Panc1 (cell line): Measurements from ENCODE around the gene KBTBD6. TPM values are rescaled to one million over a fixed set of nuclear protein-coding genes. Genes with fewer than 3 reads are reported as not detected.
A peak's percentile ranks its signal among the peaks of the same experiment; 100 is the strongest.
"Not testable (repeated sequence)": the region's sequence is repeated elsewhere in the genome, so short reads cannot be mapped to it uniquely, and the experiment has no call there.

Source experiments
- ATAC-seq: fragments of 200-7000 bp; cut with Tn5 transposase; 2 replicates; pipeline ENCODE4 v1.9.1; 2020; ENCODE audit warnings: mild to moderate bottlenecking, moderate library complexity
- BruUV-seq: library from RNA; stranded (reverse); fragments of 400-500 nt; replicated peaks from 2 replicates; lab custom pipeline; 2021; lab: Mats Ljungman, UMichigan
- CTCF ChIA-PET: fragments of 300-600 bp; sonication (Branson Sonifier 250); formaldehyde crosslinking; loops from one replicate; lab custom pipeline; 2022; ENCODE audit warnings: antibody characterized with exemption; lab: Charles Lee
- POLR2A ChIA-PET: fragments of 300-600 bp; sonication (Branson Sonifier 250); formaldehyde crosslinking; loops from one replicate; lab custom pipeline; 2022; ENCODE audit warnings: antibody characterized with exemption; lab: Charles Lee
- DNase-seq: peaks from one replicate; pipeline ENCODE4 v3.0.0-alpha.2; 2010; ENCODE audit warnings: low read depth, low spot score
- H3K27ac ChIP-seq: 2 replicates; pipeline ENCODE4 v1.5.1; 2011; ENCODE audit warnings: mild to moderate bottlenecking, low read length, inconsistent platforms
- H3K27me3 ChIP-seq: fragments of 200-500 bp; sonication (Bioruptor generic); 2 replicates; pipeline ENCODE4 v1.6.0; 2014; ENCODE audit warnings: low read length, inconsistent platforms; ENCODE audit not compliant: control insufficient read depth, insufficient read depth
- H3K36me3 ChIP-seq: fragments of 200-500 bp; sonication (Bioruptor generic); 2 replicates; pipeline ENCODE4 v1.5.1; 2014; ENCODE audit warnings: inconsistent platforms, mild to moderate bottlenecking, low read length, moderate library complexity; ENCODE audit not compliant: control insufficient read depth, insufficient read depth
- H3K4me1 ChIP-seq: 2 replicates; pipeline ENCODE4 v1.5.1; 2011; ENCODE audit warnings: inconsistent platforms, mild to moderate bottlenecking, low read length, moderate library complexity; ENCODE audit not compliant: control insufficient read depth, insufficient read depth
- H3K4me3 ChIP-seq, 2 experiments: 2 replicates each; pipeline ENCODE4 v1.5.1; 2011 to 2012; ENCODE audit warnings: low read depth in 2 of 2, low read length in 2 of 2, mild to moderate bottlenecking in 2 of 2, inconsistent platforms in 1 of 2, moderate library complexity in 1 of 2
- H3K9me3 ChIP-seq: fragments of 200-500 bp; sonication (Bioruptor generic); 2 replicates; pipeline ENCODE4 v1.5.1; 2014; ENCODE audit warnings: low read depth, mild to moderate bottlenecking, inconsistent platforms, low read length, moderate library complexity; ENCODE audit not compliant: control insufficient read depth, insufficient read depth
- POLR2AphosphoS5 ChIP-seq: IDR thresholded peaks from 2 replicates; pipeline ENCODE4 v1.6.1; 2012; ENCODE audit warnings: mild to moderate bottlenecking, low read depth, low read length, moderate library complexity
- REST ChIP-seq, 2 experiments: IDR thresholded peaks; 2 replicates each; pipeline ENCODE4 v1.6.1; 2011 to 2012; ENCODE audit warnings: low read depth in 2 of 2, control low read depth in 1 of 2, low read length in 1 of 2, mild to moderate bottlenecking in 1 of 2, moderate library complexity in 1 of 2; ENCODE audit not compliant: insufficient read depth in 1 of 2
- SIN3A ChIP-seq: IDR thresholded peaks from 2 replicates; pipeline ENCODE4 v1.6.1; 2012; ENCODE audit warnings: low read depth, mild to moderate bottlenecking, low read length, moderate library complexity, borderline replicate concordance; ENCODE audit not compliant: insufficient read depth
- TCF7L2 ChIP-seq: IDR thresholded peaks from 2 replicates; pipeline ENCODE4 v1.6.1; 2011; ENCODE audit warnings: mild to moderate bottlenecking, low read depth, low read length, inconsistent platforms
- in situ Hi-C: cut with HindIII; loops from 2 replicates; pipeline ENCODE4 v1.10.0; 2016; ENCODE audit warnings: low sequenced_read_pairs, low pct_unique_long_range_greater_than_20kb
- intact Hi-C: fragments of 100-400 bp; cut with micrococcal nuclease; formaldehyde crosslinking; loops from one replicate; pipeline ENCODE4 v1.10.0; 2022; ENCODE audit not compliant: unreplicated experiment
- total RNA-seq: library from RNA; stranded (reverse); gene quantifications from one replicate; pipeline ENCODE4 v1.2.1, GENCODE V29; 2021; ENCODE audit not compliant: unreplicated experiment
- TF ChIP-seq, protein P1 (sequence below): fragments of 450-650 bp; IDR thresholded peaks from 2 replicates; pipeline ENCODE4 v1.5.1; 2017; ENCODE audit warnings: mild to moderate bottlenecking

KBTBD6 gene
- total RNA-seq, 1 experiment from 2014 or later = 7.9 TPM

- no peak for ATAC-seq
- no peak for DNase-seq
- Histone ChIP-seq H3K27me3 (no peaks in the 10 kb centered on the region), H3K4me3 (no peak overlapping the region), H3K9me3 (no peaks in the 10 kb centered on the region), H3K4me1 (peaks cover 7% of the 10 kb centered on the region; the same call in 1 of the 2 replicates), H3K36me3 (no peaks in the 10 kb centered on the region; the same call in 1 of the 2 replicates), H3K27ac (no peak overlapping the region)
- in situ Hi-C loops (no loop called here), intact Hi-C loops (no loop called here)
- CTCF ChIA-PET = no interaction called here
- no peak for TF ChIP-seq SIN3A
- POLR2A ChIA-PET = no interaction called here
- BruUV-seq = no TSS peak
Measured at GRCh38 chr13:41136396-41137031, 3.9 kb upstream of the KBTBD6 start.

DNA sequence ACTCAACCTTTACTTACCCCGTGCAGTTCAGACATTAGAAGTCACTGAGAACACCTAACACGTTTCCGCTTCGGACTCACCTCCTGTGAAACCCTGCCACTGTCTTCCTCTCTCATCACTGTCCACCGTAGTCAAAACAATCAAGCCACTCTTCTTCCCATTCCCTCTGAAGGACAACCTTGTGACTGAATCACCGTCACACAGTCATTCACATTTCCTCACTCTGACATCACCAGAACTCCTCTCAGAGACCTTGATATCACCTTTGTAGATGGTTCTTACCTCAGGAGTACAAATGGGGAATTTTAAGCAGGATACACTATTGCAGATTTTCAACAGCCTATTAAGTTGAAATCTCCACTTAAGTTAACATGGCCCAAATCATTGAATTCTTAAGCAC lies 1.3 kb upstream of the KBTBD6 start:
- CTCF ChIA-PET = no interaction called here
- Histone ChIP-seq H3K4me1 (peaks cover 16% of the 10 kb centered on the region), H3K27ac (no peak overlapping the region), H3K27me3 (no peaks in the 10 kb centered on the region), H3K36me3 (no peaks in the 10 kb centered on the region; the same call in none of the 2 replicates), H3K4me3 (no peak overlapping the region; a peak in 1 of 4 replicates), H3K9me3 (no peaks in the 10 kb centered on the region)
- TF ChIP-seq SIN3A = no peak
- TF ChIP-seq, protein P1, sequence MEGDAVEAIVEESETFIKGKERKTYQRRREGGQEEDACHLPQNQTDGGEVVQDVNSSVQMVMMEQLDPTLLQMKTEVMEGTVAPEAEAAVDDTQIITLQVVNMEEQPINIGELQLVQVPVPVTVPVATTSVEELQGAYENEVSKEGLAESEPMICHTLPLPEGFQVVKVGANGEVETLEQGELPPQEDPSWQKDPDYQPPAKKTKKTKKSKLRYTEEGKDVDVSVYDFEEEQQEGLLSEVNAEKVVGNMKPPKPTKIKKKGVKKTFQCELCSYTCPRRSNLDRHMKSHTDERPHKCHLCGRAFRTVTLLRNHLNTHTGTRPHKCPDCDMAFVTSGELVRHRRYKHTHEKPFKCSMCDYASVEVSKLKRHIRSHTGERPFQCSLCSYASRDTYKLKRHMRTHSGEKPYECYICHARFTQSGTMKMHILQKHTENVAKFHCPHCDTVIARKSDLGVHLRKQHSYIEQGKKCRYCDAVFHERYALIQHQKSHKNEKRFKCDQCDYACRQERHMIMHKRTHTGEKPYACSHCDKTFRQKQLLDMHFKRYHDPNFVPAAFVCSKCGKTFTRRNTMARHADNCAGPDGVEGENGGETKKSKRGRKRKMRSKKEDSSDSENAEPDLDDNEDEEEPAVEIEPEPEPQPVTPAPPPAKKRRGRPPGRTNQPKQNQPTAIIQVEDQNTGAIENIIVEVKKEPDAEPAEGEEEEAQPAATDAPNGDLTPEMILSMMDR = no peak
- TF ChIP-seq POLR2AphosphoS5 = no peak
- TF ChIP-seq TCF7L2 = no peak
- TF ChIP-seq REST (IDR thresholded peaks at IDR 0.05; ENCODE audit: insufficient read depth in 1 of 2, low read depth in 2 of 2, low read length in 1 of 2) = no peak
- ATAC-seq (no peak), DNase-seq (no peak)
- POLR2A ChIA-PET = no interaction called here
- in situ Hi-C loops (no loop called here), intact Hi-C loops (no loop called here)
- BruUV-seq = no TSS peak

DNA sequence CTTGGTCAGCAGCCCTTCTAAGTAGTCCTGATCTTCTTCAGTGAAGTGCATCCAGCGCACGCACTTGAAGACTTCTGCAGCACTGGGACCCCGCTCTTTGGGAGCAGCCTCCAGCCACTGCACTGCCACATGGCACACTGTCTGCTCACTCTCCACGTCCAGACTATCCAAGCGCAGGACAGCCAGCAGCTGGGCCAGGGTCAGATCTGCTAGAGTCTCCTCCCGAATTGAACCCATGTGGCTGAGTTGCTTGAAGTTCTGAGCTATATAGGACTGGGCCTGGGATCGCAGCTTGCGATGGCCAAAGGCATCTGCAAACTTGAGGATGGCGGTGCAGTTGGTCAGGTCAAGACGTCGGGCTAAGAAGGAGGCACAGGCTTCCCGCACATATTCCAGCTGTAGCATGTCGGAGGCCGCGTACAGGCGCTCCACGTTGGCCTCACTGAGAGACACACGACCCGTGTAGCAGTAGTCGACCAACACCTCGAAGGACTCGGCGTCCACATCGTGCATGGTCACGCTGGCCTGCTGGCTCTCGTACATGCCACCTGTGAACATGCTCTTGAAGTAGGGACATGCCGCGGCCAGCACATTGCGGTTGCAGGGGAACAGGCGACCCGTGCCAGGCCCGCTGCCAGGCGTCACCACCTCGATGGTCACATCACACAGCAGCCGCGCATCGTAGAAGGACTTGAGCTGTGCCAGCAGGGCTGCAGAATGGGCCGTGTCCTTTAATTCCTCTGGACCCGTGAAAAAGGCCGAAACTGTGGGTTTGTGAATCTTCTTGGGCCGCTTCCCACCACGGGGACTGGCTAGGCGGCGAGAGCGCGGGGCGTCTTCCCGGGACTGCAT lies 716 bp downstream of the KBTBD6 start:
- DNase-seq, H3K36me3 ChIP-seq, in situ Hi-C loops, intact Hi-C loops, H3K9me3 ChIP-seq, POLR2A ChIA-PET, CTCF ChIA-PET, H3K27me3 ChIP-seq: not testable (repeated sequence)
- TSS peak; percentile 71 for BruUV-seq
- Histone ChIP-seq H3K27ac (peak overlapping the region; percentile 70), H3K4me3 (peak overlapping the region; percentile 68 to 77), H3K4me1 (peaks cover 19% of the 10 kb centered on the region)
- peak; percentile 49 for ATAC-seq

DNA sequence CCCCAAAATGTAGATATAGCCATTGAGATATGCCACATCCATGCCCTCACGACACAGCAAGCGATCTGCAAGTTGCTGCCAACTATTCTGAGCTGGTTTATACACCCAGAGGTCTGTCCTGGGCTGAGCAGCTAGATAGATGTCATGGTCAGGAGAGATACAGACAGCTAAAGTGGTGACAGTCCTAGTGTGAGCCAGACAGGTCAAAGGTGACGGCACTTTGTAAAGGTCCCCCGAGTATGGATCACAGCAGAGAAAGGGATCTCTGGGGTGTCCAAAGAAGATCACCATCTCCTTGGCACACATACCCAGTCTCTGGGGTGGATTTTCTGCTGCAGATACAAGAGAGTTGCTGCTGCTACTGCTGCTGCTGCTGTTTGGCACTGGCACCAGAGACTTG lies 1.4 kb downstream of the KBTBD6 start:
- POLR2A ChIA-PET, H3K27ac ChIP-seq, H3K27me3 ChIP-seq, intact Hi-C loops, CTCF ChIA-PET, ATAC-seq, H3K9me3 ChIP-seq, DNase-seq, in situ Hi-C loops, BruUV-seq, H3K36me3 ChIP-seq: not testable (repeated sequence)
- peak overlapping the region; percentile 39 to 68 for H3K4me3 ChIP-seq
- peaks cover 19% of the 10 kb centered on the region for H3K4me1 ChIP-seq
